KOPT-K1 (cell line): ENCODE data around the gene ERN1.
A peak's percentile ranks its signal among the peaks of the same experiment; 100 is the strongest.

Source experiments
- H3K27ac ChIP-seq: fragments of 200-600 bp; sonication (generic); 2 replicates; pipeline ENCODE4 v1.5.1; 2016; ENCODE audit warnings: antibody characterized with exemption, mild to moderate bottlenecking, low read depth, low read length; ENCODE audit not compliant: poor library complexity, severe bottlenecking
- H3K36me3 ChIP-seq: fragments of 200-600 bp; sonication (generic); 2 replicates; pipeline ENCODE4 v1.5.1; 2017; ENCODE audit warnings: antibody characterized with exemption, mild to moderate bottlenecking, low read length, moderate library complexity; ENCODE audit not compliant: insufficient read depth
- H3K9me3 ChIP-seq: fragments of 200-600 bp; sonication (generic); 2 replicates; pipeline ENCODE4 v1.5.1; 2017; ENCODE audit warnings: antibody characterized with exemption, low read length, mild to moderate bottlenecking; ENCODE audit not compliant: insufficient read depth, poor library complexity, severe bottlenecking

The ERN1 gene

DNA sequence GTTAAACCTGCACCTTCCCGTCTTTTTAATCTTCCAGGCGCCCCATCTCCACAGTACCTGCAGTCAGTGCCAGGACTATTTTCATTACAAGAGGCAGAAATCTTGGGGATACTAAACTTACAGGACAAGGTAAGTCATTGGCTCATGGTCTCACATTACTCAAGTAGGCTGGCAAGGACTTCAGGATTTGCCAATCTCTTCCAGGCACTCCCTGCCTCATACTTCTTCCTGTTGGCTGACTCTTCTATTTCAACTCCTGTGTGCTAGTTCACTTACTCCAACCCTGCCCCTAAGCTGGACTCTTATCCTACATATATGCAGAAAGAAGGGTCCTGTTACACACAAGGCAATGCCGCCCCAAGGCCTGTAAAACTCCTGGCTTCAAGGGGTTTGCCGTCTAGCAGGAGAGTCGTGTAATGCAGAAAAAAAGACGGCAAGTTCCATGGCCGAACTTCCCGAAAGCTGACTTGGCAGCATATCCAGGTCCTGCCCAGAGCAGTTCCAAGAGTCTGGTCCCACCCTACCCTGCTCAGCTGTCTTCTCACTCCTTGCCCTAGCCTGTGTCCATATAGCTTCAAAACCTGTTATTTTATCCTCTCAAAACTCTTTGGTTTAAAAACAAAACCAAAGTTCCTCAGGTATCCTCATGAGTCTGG lies 14.8 kb downstream of the ERN1 start:
- H3K27ac ChIP-seq: peak overlapping the region; percentile 42
- no peaks in the 10 kb centered on the region for H3K9me3 ChIP-seq
- no peaks in the 10 kb centered on the region for H3K36me3 ChIP-seq

DNA sequence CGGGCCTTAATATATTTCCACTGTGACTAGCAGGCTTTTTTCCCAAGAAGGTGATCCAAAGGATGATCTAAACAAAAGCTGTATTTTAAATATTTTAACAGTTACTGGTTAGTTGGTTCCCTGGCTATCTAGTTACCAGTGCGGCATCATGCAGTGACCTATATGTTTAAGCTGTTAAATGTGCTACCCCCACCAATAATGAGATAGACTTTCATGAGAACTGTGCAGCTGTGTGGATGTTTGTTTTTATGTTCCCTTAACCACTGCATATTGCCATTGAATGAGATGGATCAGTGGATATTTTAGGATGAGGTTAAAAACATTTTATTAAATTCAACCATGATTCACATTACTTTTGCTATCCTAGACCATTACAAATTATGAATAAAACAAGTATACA lies 16.9 kb downstream of the ERN1 start:
- Histone ChIP-seq H3K36me3 (no peaks in the 10 kb centered on the region), H3K9me3 (no peaks in the 10 kb centered on the region), H3K27ac (no peak overlapping the region)

- no peak overlapping the region for H3K27ac ChIP-seq
- H3K9me3 ChIP-seq: no peaks in the 10 kb centered on the region
- no peaks in the 10 kb centered on the region for H3K36me3 ChIP-seq
Measured at GRCh38 chr17:64111831-64112230, 18.1 kb downstream of the ERN1 start.

- H3K36me3 ChIP-seq: no peaks in the 10 kb centered on the region
- no peaks in the 10 kb centered on the region for H3K9me3 ChIP-seq
- H3K27ac ChIP-seq: peak overlapping the region; percentile 4
Measured at GRCh38 chr17:64110379-64111152, 19.4 kb downstream of the ERN1 start.

DNA sequence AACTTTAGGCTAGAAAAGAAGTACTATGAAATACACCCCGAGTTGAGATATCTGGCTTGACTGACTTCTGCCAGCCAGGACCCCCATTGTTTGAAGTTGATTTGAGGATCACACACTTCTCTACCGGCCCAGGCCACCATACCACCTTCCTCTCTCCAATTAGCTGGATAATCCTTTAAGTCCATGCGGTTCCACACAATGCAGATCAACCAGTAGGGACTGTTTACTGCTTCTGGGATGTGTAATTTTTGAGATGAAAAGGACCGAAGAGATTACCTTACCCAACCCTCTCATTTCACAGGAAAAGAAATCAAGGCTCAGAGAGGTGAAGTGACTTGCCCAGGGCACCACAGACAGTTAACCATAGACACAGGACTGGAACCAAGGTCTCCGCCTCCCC lies 20.5 kb downstream of the ERN1 start:
- H3K36me3 ChIP-seq: no peaks in the 10 kb centered on the region
- H3K9me3 ChIP-seq: no peaks in the 10 kb centered on the region
- H3K27ac ChIP-seq: peak overlapping the region; percentile 69

- Histone ChIP-seq H3K27ac (peak overlapping the region; percentile 69), H3K9me3 (no peaks in the 10 kb centered on the region), H3K36me3 (no peaks in the 10 kb centered on the region)
Measured at GRCh38 chr17:64107500-64108236, 22.3 kb downstream of the ERN1 start.

DNA sequence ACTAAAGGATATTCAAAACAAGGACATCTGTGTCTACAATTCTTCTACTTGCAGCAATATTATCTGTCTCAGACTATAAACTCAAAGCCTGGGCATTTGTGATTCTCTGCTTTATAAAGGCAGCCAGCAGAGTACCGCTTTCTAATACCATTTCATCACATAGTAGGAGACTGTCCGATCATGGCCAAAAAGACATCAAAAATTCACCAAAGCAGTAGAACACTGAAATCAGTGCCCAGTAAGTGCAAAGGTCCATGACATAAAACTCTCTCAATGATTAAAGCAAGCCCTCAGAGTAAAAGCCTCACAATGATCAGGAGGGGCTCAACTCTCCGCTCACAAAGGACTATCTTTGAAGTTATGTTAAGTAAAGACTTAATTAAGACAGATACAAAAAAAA lies 23.0 kb downstream of the ERN1 start:
- H3K9me3 ChIP-seq: no peaks in the 10 kb centered on the region
- H3K27ac ChIP-seq: peak overlapping the region; percentile 69
- no peaks in the 10 kb centered on the region for H3K36me3 ChIP-seq

DNA sequence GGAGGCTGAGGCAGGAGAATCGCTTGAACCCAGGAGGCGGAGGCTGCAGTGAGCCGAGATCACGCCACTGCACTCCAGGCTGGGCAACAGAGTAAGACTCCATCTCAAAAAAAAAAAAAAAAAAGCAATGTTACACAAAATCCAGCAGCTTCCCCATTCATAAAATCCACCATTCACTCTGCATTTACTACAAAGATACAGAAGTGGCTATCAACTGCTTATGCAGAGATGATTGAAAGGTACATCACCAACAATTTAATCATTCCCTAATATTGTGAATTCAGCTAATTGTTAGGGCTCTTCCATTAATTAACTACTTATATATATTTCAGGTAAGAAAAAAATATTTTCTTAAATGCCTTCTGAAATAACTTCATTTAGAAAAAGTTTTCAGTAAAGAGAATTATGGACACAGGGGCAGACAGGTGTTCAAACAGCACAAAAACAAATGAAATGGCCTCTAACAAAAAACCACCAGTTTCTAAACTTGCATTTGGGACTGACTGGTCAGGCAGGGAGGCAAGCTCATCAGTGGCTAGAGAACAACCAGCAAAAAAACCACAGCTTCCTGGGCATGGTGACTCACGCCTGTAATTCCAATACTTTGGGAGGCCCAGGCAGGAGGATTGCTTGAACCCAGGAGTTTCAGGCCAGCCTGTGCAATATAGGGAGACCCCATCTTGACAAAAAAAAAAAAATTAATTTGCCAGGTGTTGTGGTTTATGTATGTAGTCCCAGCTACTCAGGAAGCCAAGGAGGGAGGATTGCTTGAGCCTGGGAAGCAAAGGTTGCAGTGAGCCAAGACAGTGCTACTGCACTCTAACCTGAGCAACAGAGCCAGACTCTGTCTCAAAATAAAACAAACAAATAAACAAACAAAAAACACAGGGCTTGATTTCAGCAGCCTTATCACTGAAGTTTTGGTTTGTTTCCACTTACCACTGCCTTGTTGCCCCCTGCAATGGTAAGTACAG lies 26.3 kb downstream of the ERN1 start:
- H3K9me3 ChIP-seq: no peaks in the 10 kb centered on the region
- H3K36me3 ChIP-seq: no peaks in the 10 kb centered on the region
- peak overlapping the region; percentile 50 for H3K27ac ChIP-seq

- Histone ChIP-seq H3K9me3 (no peaks in the 10 kb centered on the region), H3K36me3 (no peaks in the 10 kb centered on the region), H3K27ac (peak overlapping the region; percentile 50)
Measured at GRCh38 chr17:64102627-64103390, 27.1 kb downstream of the ERN1 start.

GRCh38 chr17:64099543-64099942 lies 30.4 kb downstream of the ERN1 start:
- Histone ChIP-seq H3K9me3 (no peaks in the 10 kb centered on the region), H3K27ac (peak overlapping the region; percentile 6), H3K36me3 (peaks cover 17% of the 10 kb centered on the region)

- Histone ChIP-seq H3K9me3 (no peaks in the 10 kb centered on the region), H3K27ac (peak overlapping the region; percentile 62), H3K36me3 (peaks cover 17% of the 10 kb centered on the region)
Measured at GRCh38 chr17:64097196-64097936, 32.6 kb downstream of the ERN1 start.

DNA sequence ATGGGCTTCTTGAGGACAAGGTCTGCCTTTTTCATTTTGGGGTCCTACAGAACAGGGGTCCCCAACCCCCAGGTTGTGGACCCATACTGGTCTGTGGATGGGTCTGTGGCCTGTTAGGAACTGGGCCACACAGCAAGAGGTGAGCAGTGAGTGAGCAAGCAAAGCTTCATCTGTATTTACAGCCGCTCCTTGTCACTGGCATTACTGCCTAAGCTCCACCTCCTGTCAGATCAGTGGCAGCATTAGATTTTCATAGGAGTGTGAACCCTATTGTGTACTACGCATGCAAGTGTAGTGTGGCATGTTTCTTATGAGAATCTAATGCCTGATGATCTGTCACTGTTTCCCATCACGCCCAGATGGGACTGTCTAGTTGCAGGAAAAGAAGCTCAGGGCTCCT lies 33.9 kb downstream of the ERN1 start:
- peak overlapping the region; percentile 36 for H3K27ac ChIP-seq
- H3K36me3 ChIP-seq: peaks cover 23% of the 10 kb centered on the region

DNA sequence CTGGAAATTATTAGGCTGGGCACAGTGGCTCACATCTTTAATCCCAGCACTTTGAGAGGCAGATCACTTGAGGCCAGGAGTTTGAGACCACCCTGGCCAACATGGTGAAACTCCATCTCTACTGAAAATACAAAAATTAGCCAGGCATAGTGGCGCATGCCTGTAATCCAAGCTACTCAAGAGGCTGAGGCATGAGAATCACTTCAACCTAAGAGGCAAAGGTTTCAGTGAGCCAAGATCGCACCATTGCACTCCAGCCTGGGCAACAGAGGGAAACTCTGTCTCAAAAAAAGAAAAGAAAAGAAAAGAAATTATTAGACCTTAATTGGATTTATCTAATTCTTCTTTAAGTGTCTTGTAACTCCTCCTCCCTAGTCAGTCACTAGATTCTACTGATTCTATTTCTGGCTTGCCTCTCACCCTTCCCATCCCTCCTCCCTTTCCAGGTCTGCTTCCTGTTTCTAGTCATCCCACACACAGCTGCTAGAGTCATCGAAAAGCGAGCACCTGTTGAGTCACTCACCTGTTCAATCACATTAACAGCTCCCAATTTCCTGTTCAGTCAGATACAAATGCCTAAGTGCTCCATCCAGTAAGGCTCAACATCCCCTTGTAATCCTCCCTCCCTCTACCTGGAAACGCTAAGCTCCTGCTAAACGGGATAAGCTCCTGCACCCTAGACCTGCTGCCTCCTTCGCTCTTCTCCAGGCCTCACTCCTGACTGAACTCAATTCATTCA lies 34.6 kb downstream of the ERN1 start:
- H3K36me3 ChIP-seq: peaks cover 23% of the 10 kb centered on the region

More for the DNA sequence above, 33.9 kb downstream of the ERN1 start:
- H3K9me3 ChIP-seq: no peaks in the 10 kb centered on the region

More for the DNA sequence above, 34.6 kb downstream of the ERN1 start:
- no peaks in the 10 kb centered on the region for H3K9me3 ChIP-seq
- peak overlapping the region; percentile 36 for H3K27ac ChIP-seq
